ENCODE measurements around the gene RPS6KL1.

DNA sequence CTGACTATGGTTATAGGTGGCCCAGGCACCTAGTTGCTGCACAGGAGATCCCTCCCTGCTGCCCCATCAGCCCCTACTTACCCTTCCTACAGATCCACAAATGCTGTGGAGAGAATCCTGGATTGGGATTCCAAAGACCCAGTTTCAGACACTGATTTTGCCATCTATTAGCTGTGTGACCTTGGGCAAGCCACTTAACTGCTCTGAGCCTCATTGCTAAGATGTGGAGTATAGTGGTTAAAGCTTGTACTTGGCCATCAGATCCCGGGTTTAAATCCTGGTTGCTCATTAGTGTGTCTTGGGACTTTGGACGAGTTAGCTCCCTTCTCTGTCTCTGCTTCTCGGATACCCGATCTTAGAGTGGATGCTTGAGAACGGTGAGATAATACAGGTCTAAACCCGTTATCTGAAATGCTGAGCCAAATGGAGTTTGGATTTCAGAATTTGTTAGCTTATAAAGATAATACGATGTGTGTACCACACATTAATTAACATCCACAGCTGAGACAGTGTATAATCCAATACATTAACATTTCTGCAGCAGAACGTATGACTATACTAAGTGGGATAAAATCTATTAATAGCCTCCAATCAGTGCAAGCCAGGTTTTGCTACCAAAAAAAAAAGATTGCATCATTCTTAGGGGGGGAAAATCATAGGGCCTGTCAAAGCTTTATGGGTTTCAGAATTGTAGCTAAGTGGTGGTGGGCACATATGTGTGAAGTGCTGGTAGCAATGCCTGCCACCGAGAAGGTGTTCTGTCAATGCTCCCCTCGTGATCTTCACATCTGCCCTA, 63.1 kb downstream of the RPS6KL1 start:
- TF ChIP-seq, protein P1, sequence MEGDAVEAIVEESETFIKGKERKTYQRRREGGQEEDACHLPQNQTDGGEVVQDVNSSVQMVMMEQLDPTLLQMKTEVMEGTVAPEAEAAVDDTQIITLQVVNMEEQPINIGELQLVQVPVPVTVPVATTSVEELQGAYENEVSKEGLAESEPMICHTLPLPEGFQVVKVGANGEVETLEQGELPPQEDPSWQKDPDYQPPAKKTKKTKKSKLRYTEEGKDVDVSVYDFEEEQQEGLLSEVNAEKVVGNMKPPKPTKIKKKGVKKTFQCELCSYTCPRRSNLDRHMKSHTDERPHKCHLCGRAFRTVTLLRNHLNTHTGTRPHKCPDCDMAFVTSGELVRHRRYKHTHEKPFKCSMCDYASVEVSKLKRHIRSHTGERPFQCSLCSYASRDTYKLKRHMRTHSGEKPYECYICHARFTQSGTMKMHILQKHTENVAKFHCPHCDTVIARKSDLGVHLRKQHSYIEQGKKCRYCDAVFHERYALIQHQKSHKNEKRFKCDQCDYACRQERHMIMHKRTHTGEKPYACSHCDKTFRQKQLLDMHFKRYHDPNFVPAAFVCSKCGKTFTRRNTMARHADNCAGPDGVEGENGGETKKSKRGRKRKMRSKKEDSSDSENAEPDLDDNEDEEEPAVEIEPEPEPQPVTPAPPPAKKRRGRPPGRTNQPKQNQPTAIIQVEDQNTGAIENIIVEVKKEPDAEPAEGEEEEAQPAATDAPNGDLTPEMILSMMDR (IDR thresholded peaks at IDR 0.05), result no peak
- TF ChIP-seq POLR2A (IDR thresholded peaks at IDR 0.05), result no peak

All from esophagus squamous epithelium (tissue), 4 donors.